Fibroblast of lung (primary cell): ENCODE results near the gene PMP22.

Source experiments
- CTCF ChIP-seq, 2 donors: IDR thresholded peaks in 1 of 2; conservative IDR thresholded peaks in 1 of 2; 1 replicate in 1 of 2; 2 replicates in 1 of 2; pipeline ENCODE4 v1.5.1; 2011 to 2012; ENCODE audit warnings: low read length in 2 of 2, control low read depth in 1 of 2, inconsistent platforms in 1 of 2, low read depth in 1 of 2, mild to moderate bottlenecking in 1 of 2
- EZH2 ChIP-seq: IDR thresholded peaks from 2 replicates; pipeline ENCODE4 v1.5.1; 2012; ENCODE audit warnings: low read length, control low read depth, mild to moderate bottlenecking; ENCODE audit errors: missing control alignments

DNA sequence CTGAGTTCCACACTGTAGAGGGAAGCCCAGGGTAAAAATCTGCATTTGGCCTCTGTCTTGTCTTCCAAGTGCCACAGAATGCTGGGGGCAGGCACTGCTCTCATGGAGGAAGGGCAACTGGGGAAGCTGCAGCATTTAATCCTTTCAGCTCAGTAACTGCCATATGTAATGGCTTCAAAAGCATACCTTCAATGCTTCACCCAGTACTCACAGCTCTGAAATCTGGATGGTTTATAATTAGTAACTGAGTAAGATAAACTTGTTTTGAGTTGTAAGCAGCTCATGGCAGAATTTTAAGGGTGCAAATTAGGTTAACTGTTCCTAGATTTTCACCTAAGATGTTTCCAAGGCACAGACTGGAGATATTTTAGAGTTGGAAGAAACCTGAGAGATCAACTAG lies 24.5 kb downstream of the PMP22 start:
- no peak for TF ChIP-seq CTCF (conservative IDR thresholded peaks at IDR 0.05 in 1 of 2, IDR thresholded peaks at IDR 0.05 in 1 of 2; ENCODE audit: low read depth in 1 of 2, low read length in 2 of 2)
- TF ChIP-seq EZH2: no peak
